Measurements from ENCODE around the gene LTO1.

- TF ChIP-seq CTCF (IDR thresholded peaks at IDR 0.05; ENCODE audit: insufficient read depth, low read depth, low read length) (no peak), EZH2 (IDR thresholded peaks at IDR 0.05; ENCODE audit: insufficient read depth, low read length) (no peak)
These were observed 5.7 kb downstream of the LTO1 start for GRCh38 chr11:69669486-69669885.
